DND-41 (cell line): ENCODE results near the gene TMEM234.

ENCODE experiments used
- ATAC-seq: fragments of 200-7000 bp; cut with Tn5 transposase; 3 replicates; pipeline ENCODE4 v1.9.1; 2021; ENCODE audit warnings: low read depth; ENCODE audit not compliant: insufficient read depth
- DNase-seq: peaks from one replicate; pipeline ENCODE4 v3.0.0-alpha.2; 2020
- H2AFZ ChIP-seq: 2 replicates; pipeline ENCODE4 v1.6.0; 2012; ENCODE audit warnings: low read depth, low read length
- H3K27ac ChIP-seq: 2 replicates; pipeline ENCODE4 v1.5.1; 2012; ENCODE audit warnings: low read length, inconsistent platforms
- H3K27me3 ChIP-seq: fragments of 200-600 bp; sonication (generic); 2 replicates; pipeline ENCODE4 v1.6.0; 2012; ENCODE audit warnings: low read length, mild to moderate bottlenecking, inconsistent platforms; ENCODE audit not compliant: insufficient read depth, poor library complexity
- H3K36me3 ChIP-seq: 2 replicates; pipeline ENCODE4 v1.5.1; 2012; ENCODE audit warnings: low read length, inconsistent platforms; ENCODE audit not compliant: insufficient read depth
- H3K4me1 ChIP-seq: 2 replicates; pipeline ENCODE4 v1.5.1; 2012; ENCODE audit warnings: mild to moderate bottlenecking, low read length; ENCODE audit not compliant: insufficient read depth
- H3K4me2 ChIP-seq: 2 replicates; pipeline ENCODE4 v1.6.0; 2012; ENCODE audit warnings: mild to moderate bottlenecking, moderate library complexity, low read length, inconsistent platforms; ENCODE audit not compliant: insufficient read depth
- H3K4me3 ChIP-seq, 2 experiments: fragments of 200-600 bp in 1 of 2; shearing (Covaris generic) in 1 of 2; 2 replicates each; pipeline ENCODE4 v1.5.1; 2012 to 2016; ENCODE audit warnings: inconsistent platforms in 2 of 2, low read length in 2 of 2, mild to moderate bottlenecking in 2 of 2, low read depth in 1 of 2, moderate library complexity in 1 of 2
- H3K79me2 ChIP-seq: 2 replicates; pipeline ENCODE4 v1.6.0; 2012; ENCODE audit warnings: low read length, inconsistent platforms; ENCODE audit not compliant: insufficient read depth
- H3K9ac ChIP-seq: 2 replicates; pipeline ENCODE4 v1.6.0; 2012; ENCODE audit warnings: low read depth, mild to moderate bottlenecking, inconsistent platforms, low read length, moderate library complexity
- H3K9me3 ChIP-seq: 2 replicates; pipeline ENCODE4 v1.5.1; 2012; ENCODE audit warnings: low read length, moderate library complexity, mild to moderate bottlenecking, inconsistent platforms; ENCODE audit not compliant: insufficient read depth, severe bottlenecking
- H4K20me1 ChIP-seq: 2 replicates; pipeline ENCODE4 v1.6.0; 2012; ENCODE audit warnings: low read length; ENCODE audit not compliant: insufficient read depth
- EZH2 ChIP-seq: IDR thresholded peaks from 3 replicates; pipeline ENCODE4 v1.6.1; 2012; ENCODE audit warnings: borderline replicate concordance, low read depth, mild to moderate bottlenecking, moderate library complexity, low read length, inconsistent platforms; ENCODE audit not compliant: severe bottlenecking
- TF ChIP-seq, protein P1 (sequence below): IDR thresholded peaks from 2 replicates; pipeline ENCODE4 v1.5.1; 2012; ENCODE audit warnings: borderline replicate concordance, low read length, moderate library complexity, mild to moderate bottlenecking; ENCODE audit not compliant: poor library complexity, severe bottlenecking; ENCODE audit errors: extremely low read depth

Gene TMEM234

DNA sequence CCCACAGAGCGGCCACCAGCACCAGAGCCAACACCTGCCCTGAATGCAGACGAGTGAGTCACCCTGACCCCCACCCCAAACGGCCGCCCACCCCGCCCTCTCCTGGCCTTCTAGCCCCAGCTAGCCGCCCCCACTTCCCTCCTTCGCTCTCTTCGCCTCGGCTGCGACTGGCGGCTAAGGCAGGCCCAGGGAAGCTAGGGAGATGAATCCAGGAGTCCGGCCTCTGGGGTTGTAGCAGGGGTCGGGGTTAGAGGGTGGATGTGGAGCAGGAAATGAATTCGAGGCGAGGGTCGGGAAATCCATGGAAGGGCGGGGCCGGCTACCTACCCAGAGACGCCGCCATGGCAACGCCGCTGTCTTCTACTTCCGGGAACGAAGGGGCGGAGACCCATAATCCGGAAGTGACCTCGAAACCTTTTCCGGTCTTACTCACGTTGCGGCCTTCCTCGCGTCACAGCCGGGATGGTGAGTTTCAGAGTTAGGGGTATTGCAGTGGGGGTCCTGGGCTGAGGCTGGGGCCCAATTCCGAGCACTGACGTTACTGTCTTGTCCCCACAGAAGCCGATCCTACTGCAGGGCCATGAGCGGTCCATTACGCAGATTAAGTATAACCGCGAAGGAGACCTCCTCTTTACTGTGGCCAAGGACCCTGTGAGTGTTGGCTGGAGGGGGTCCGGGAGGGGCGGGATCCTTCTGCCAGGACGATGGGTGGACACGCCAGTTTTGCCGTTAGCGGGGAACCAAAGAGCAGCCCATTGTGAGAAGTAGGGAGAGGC is at the start of gene TMEM234, which contains the start of gene EIF3I:
Gene TMEM234 (minus strand): TSS at position 374 of the 776 bp plus-strand sequence. CDS start 31 bp downstream, at position 343.
Gene EIF3I (plus strand): TSS at position 428 of the 776 bp plus-strand sequence. CDS start 35 bp downstream, at position 463.
- H3K4me1 ChIP-seq = peaks cover 34% of the 10 kb centered on the region
- H3K4me2 ChIP-seq = peak within 1 kb of the TSS; percentile 70
- TF ChIP-seq, protein P1, sequence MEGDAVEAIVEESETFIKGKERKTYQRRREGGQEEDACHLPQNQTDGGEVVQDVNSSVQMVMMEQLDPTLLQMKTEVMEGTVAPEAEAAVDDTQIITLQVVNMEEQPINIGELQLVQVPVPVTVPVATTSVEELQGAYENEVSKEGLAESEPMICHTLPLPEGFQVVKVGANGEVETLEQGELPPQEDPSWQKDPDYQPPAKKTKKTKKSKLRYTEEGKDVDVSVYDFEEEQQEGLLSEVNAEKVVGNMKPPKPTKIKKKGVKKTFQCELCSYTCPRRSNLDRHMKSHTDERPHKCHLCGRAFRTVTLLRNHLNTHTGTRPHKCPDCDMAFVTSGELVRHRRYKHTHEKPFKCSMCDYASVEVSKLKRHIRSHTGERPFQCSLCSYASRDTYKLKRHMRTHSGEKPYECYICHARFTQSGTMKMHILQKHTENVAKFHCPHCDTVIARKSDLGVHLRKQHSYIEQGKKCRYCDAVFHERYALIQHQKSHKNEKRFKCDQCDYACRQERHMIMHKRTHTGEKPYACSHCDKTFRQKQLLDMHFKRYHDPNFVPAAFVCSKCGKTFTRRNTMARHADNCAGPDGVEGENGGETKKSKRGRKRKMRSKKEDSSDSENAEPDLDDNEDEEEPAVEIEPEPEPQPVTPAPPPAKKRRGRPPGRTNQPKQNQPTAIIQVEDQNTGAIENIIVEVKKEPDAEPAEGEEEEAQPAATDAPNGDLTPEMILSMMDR = no peak
- no peak for TF ChIP-seq EZH2
- H3K27ac ChIP-seq = peak within 1 kb of the TSS; percentile 85
- H2AFZ ChIP-seq = peak within 1 kb of the TSS; percentile 81
- peaks cover 8% of the 10 kb centered on the region; the same call in 1 of the 2 replicates for H4K20me1 ChIP-seq
- no peaks in the 10 kb centered on the region for H3K9me3 ChIP-seq
- H3K9ac ChIP-seq = peak within 1 kb of the TSS; percentile 77
- no peaks in the 10 kb centered on the region for H3K27me3 ChIP-seq
- peak; percentile 96 for ATAC-seq
- peak within 1 kb of the TSS; percentile 84 to 85 for H3K4me3 ChIP-seq
- peak; percentile 92 for DNase-seq
- peaks cover 35% of the 10 kb centered on the region for H3K36me3 ChIP-seq
- H3K79me2 ChIP-seq = peaks cover 47% of the 10 kb centered on the region

DNA sequence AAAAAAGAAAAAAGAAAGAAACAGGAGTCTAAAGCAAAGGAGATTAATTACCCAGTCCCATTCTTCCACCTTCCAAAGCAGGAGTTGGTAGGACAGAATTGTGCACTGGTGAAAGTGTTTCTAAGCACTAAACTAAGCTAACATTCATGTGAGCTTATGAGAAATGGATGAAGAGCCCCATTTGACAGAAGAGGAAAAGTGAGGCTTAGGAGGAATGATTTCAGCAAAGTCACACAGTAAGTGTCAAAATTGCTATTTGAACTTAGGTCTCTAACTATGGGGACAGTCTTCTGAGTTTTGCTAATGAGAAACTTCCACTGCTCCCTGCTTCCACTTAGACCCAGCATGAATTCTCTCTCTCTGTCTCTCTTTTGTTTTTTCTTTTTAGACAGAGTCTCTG is 47.6 kb upstream of the TMEM234 start:
- Histone ChIP-seq H3K79me2 (peaks cover 50% of the 10 kb centered on the region), H3K27me3 (no peaks in the 10 kb centered on the region), H3K9me3 (no peaks in the 10 kb centered on the region), H3K4me3 (no peak overlapping the region), H3K4me1 (peaks cover 58% of the 10 kb centered on the region), H3K27ac (peak overlapping the region; percentile 31; the same call in 1 of the 2 replicates), H3K9ac (no peak overlapping the region), H2AFZ (no peak overlapping the region), H4K20me1 (0 out of 2 replicates have a peak, but pooled peaks cover 7% of the 10 kb centered on the region), H3K36me3 (peaks cover 16% of the 10 kb centered on the region), H3K4me2 (no peak overlapping the region)
- TF ChIP-seq EZH2 = no peak
- ATAC-seq (no peak), DNase-seq (no peak)

DNA sequence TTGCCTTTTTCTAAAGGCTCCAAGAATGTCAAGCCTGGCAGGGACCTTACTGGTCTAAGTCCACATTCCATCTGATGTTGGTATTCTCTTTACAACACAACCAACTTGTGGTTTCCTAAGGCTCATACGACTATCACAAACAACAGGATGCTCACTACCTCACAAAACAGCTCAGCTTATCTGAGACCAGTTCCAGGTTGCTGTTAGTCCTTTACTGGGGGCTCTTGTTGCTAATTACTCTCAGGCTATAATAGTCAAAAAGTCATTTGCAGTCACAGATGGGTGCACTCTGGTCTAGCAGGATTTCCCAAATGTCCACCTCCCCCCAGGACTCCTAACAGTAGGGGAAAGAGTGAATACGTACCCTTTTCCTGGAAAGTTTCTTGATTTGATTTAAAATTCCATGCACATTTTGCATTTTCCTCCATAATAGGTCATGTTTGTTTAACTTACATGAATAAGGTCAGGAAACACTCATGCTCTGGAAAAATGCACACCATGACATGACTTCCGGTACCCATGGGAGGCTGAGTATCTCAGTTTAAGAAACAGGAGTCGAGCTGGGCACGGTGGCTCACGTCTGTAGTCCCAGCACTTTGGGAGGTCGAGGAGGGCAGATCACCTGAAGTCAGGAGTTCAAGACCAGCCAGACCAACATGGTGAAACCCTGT is 44.9 kb upstream of the TMEM234 start:
- Histone ChIP-seq H3K4me1 (peaks cover 31% of the 10 kb centered on the region), H3K79me2 (peaks cover 56% of the 10 kb centered on the region), H3K4me2 (no peak overlapping the region), H3K27ac (peak overlapping the region; percentile 61), H4K20me1 (peaks cover 7% of the 10 kb centered on the region; the same call in 1 of the 2 replicates), H2AFZ (no peak overlapping the region), H3K9ac (no peak overlapping the region), H3K9me3 (no peaks in the 10 kb centered on the region), H3K4me3 (no peak overlapping the region), H3K36me3 (peaks cover 11% of the 10 kb centered on the region), H3K27me3 (no peaks in the 10 kb centered on the region)
- DNase-seq (no peak), ATAC-seq (peak; percentile 62)
- TF ChIP-seq, protein P1 = no peak
- no peak for TF ChIP-seq EZH2

DNA sequence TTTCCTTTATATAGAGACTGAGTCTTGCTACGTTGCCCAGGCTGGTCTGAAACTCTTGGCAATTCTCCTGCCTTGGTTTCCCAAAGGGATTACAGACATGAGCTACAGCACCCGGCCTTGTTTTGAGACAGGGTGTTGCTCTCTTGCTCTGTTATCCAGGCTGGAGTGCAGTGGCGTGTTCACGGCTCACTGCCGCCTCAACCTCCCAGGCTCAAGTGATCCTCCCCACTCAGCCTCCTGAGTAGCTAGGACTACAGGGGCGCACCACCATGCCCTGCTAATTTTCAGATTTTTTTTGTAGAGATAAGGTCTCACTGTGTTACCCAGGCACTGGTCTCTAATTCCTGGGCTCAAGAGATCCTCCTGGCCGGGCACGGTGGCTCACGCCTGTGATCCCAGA is 43.7 kb upstream of the TMEM234 start:
- no peak overlapping the region for H2AFZ ChIP-seq
- TF ChIP-seq, protein P1 = no peak
- TF ChIP-seq EZH2 = no peak
- peak overlapping the region; percentile 26; the same call in 1 of the 2 replicates for H3K9ac ChIP-seq
- H3K4me3 ChIP-seq = no peak overlapping the region
- H3K4me2 ChIP-seq = no peak overlapping the region
- peaks cover 7% of the 10 kb centered on the region; the same call in 1 of the 2 replicates for H4K20me1 ChIP-seq
- H3K27ac ChIP-seq = peak overlapping the region; percentile 68
- H3K79me2 ChIP-seq = peaks cover 58% of the 10 kb centered on the region
- DNase-seq = no peak
- no peak for ATAC-seq
- H3K27me3 ChIP-seq = no peaks in the 10 kb centered on the region
- H3K36me3 ChIP-seq = peaks cover 6% of the 10 kb centered on the region; the same call in 1 of the 2 replicates
- peaks cover 21% of the 10 kb centered on the region for H3K4me1 ChIP-seq
- no peaks in the 10 kb centered on the region for H3K9me3 ChIP-seq
